Duodenal mucosa (tissue), 2 donors: ENCODE measurements around the gene RHOT1.
"Not testable (repeated sequence)": the region's sequence is repeated elsewhere in the genome, so short reads cannot be mapped to it uniquely, and the experiment has no call there.

Experiments
- H3K27ac ChIP-seq: one replicate; pipeline ENCODE4 v1.7.0; 2013; ENCODE audit warnings: low read depth, low read length
- H3K27me3 ChIP-seq, 2 donors: one replicate each; pipeline ENCODE4 v1.7.0; 2013; ENCODE audit warnings: low read length in 2 of 2, control low read depth in 1 of 2; ENCODE audit not compliant: insufficient read depth in 2 of 2, control insufficient read depth in 1 of 2
- H3K36me3 ChIP-seq, 2 donors: one replicate each; pipeline ENCODE4 v1.7.0; 2013; ENCODE audit warnings: low read length in 2 of 2, control low read depth in 1 of 2; ENCODE audit not compliant: insufficient read depth in 2 of 2, control insufficient read depth in 1 of 2
- H3K4me1 ChIP-seq, 2 donors: one replicate each; pipeline ENCODE4 v1.7.0; 2013; ENCODE audit warnings: low read length in 2 of 2, control low read depth in 1 of 2; ENCODE audit not compliant: insufficient read depth in 2 of 2, control insufficient read depth in 1 of 2
- H3K4me3 ChIP-seq, 2 donors: one replicate each; pipeline ENCODE4 v1.7.0; 2013; ENCODE audit warnings: low read length in 2 of 2, low read depth in 1 of 2
- H3K9ac ChIP-seq, 2 donors: one replicate each; pipeline ENCODE4 v1.7.0; 2013; ENCODE audit warnings: low read length in 2 of 2, low read depth in 1 of 2
- H3K9me3 ChIP-seq, 2 donors: one replicate each; pipeline ENCODE4 v1.7.0; 2013; ENCODE audit warnings: low read length in 2 of 2, control low read depth in 1 of 2; ENCODE audit not compliant: control insufficient read depth in 1 of 2

Gene RHOT1

GRCh38 chr17:32141258-32141657 is 1.0 kb upstream of the RHOT1 start:
- H3K9ac ChIP-seq, result peak overlapping the region in 1 of 2 donors; percentile 80
- no peaks in the 10 kb centered on the region for H3K9me3 ChIP-seq
- peak overlapping the region; percentile 79 to 84 for H3K4me3 ChIP-seq
- no peaks in the 10 kb centered on the region for H3K27me3 ChIP-seq
- H3K36me3 ChIP-seq, result no peaks in the 10 kb centered on the region
- peak overlapping the region; percentile 77 for H3K27ac ChIP-seq
- peaks cover 13 to 14% of the 10 kb centered on the region in 2 donors for H3K4me1 ChIP-seq

- peak overlapping the region; percentile 80 to 91 for H3K9ac ChIP-seq
- no peaks in the 10 kb centered on the region for H3K36me3 ChIP-seq
- peak overlapping the region; percentile 77 for H3K27ac ChIP-seq
- H3K4me1 ChIP-seq, result peaks cover 13 to 14% of the 10 kb centered on the region in 2 donors
- no peaks in the 10 kb centered on the region for H3K9me3 ChIP-seq
- H3K27me3 ChIP-seq, result no peaks in the 10 kb centered on the region
- H3K4me3 ChIP-seq, result peak overlapping the region; percentile 79 to 84
These were observed 644 bp upstream of the RHOT1 start for GRCh38 chr17:32141679-32142037.

- peak overlapping the region; percentile 80 to 88 for H3K9ac ChIP-seq
- no peaks in the 10 kb centered on the region for H3K27me3 ChIP-seq
- peaks cover 6 to 10% of the 10 kb centered on the region in 2 donors for H3K4me1 ChIP-seq
- H3K27ac ChIP-seq, result peak overlapping the region; percentile 42
- no peaks in the 10 kb centered on the region for H3K9me3 ChIP-seq
- peak overlapping the region; percentile 75 to 97 for H3K4me3 ChIP-seq
- H3K36me3 ChIP-seq, result no peaks in the 10 kb centered on the region
These were observed 690 bp downstream of the RHOT1 start for GRCh38 chr17:32142857-32143526.

- peak overlapping the region; percentile 80 to 88 for H3K9ac ChIP-seq
These were observed 1.2 kb downstream of the RHOT1 start for GRCh38 chr17:32143527-32143870.

GRCh38 chr17:32144442-32144841 is 2.1 kb downstream of the RHOT1 start:
- H3K36me3 ChIP-seq, H3K27ac ChIP-seq, H3K27me3 ChIP-seq, H3K4me1 ChIP-seq, H3K9ac ChIP-seq, H3K9me3 ChIP-seq, H3K4me3 ChIP-seq: not testable (repeated sequence)

More at GRCh38 chr17:32143527-32143870, 1.2 kb downstream of the RHOT1 start:
- Histone ChIP-seq H3K27me3 (no peaks in the 10 kb centered on the region), H3K4me3 (peak overlapping the region; percentile 75 to 97), H3K36me3 (no peaks in the 10 kb centered on the region), H3K4me1 (peaks cover 6 to 10% of the 10 kb centered on the region in 2 donors), H3K27ac (no peak overlapping the region), H3K9me3 (no peaks in the 10 kb centered on the region)

GRCh38 chr17:32148351-32148750 is 6.0 kb downstream of the RHOT1 start:
- Histone ChIP-seq H3K4me1 (peaks cover 9 to 12% of the 10 kb centered on the region in 2 donors), H3K9ac (no peak overlapping the region), H3K36me3 (peaks cover 0 to 4% of the 10 kb centered on the region in 2 donors)

GRCh38 chr17:32150358-32150757 is 8.1 kb downstream of the RHOT1 start:
- Histone ChIP-seq H3K27ac (no peak overlapping the region), H3K9me3 (no peaks in the 10 kb centered on the region), H3K4me3 (no peak overlapping the region)

More at GRCh38 chr17:32148351-32148750, 6.0 kb downstream of the RHOT1 start:
- no peaks in the 10 kb centered on the region for H3K27me3 ChIP-seq
- no peaks in the 10 kb centered on the region for H3K9me3 ChIP-seq
- H3K4me3 ChIP-seq, result no peak overlapping the region
- no peak overlapping the region for H3K27ac ChIP-seq

GRCh38 chr17:32152130-32152529 is 9.8 kb downstream of the RHOT1 start:
- H3K27ac ChIP-seq, result no peak overlapping the region
- no peak overlapping the region for H3K9ac ChIP-seq
- peaks cover 4 to 21% of the 10 kb centered on the region in 2 donors for H3K36me3 ChIP-seq
- no peaks in the 10 kb centered on the region for H3K9me3 ChIP-seq
- H3K27me3 ChIP-seq, result no peaks in the 10 kb centered on the region
- H3K4me1 ChIP-seq, result peaks cover 4 to 8% of the 10 kb centered on the region in 2 donors
- no peak overlapping the region for H3K4me3 ChIP-seq

More at GRCh38 chr17:32150358-32150757, 8.1 kb downstream of the RHOT1 start:
- H3K4me1 ChIP-seq, result peaks cover 4 to 8% of the 10 kb centered on the region in 2 donors
- H3K9ac ChIP-seq, result no peak overlapping the region
- no peaks in the 10 kb centered on the region for H3K27me3 ChIP-seq
- H3K36me3 ChIP-seq, result peaks cover 0 to 17% of the 10 kb centered on the region in 2 donors

- Histone ChIP-seq H3K27ac (no peak overlapping the region), H3K36me3 (peaks cover 4 to 38% of the 10 kb centered on the region in 2 donors), H3K4me3 (no peak overlapping the region), H3K27me3 (no peaks in the 10 kb centered on the region), H3K9ac (no peak overlapping the region), H3K9me3 (no peaks in the 10 kb centered on the region), H3K4me1 (peaks cover 4 to 8% of the 10 kb centered on the region in 2 donors)
These were observed 13.6 kb downstream of the RHOT1 start for GRCh38 chr17:32155896-32156295.

GRCh38 chr17:32156656-32157055 is 14.4 kb downstream of the RHOT1 start:
- Histone ChIP-seq H3K4me1 (peaks cover 5% of the 10 kb centered on the region in 2 donors), H3K4me3 (no peak overlapping the region), H3K27me3 (no peaks in the 10 kb centered on the region), H3K9me3 (no peaks in the 10 kb centered on the region), H3K9ac (no peak overlapping the region), H3K27ac (no peak overlapping the region), H3K36me3 (peaks cover 4 to 42% of the 10 kb centered on the region in 2 donors)
